IMR-90 (cell line): ENCODE data around the gene MAOA. TPM values are rescaled to one million over a fixed set of nuclear protein-coding genes. Genes with fewer than 3 reads are reported as not detected.

Experiments used
- ATAC-seq: fragments of 200-7000 bp; cut with Tn5 transposase; 2 replicates; pipeline ENCODE4 v1.9.1; 2020; ENCODE audit warnings: low read depth, mild to moderate bottlenecking, moderate library complexity
- BruUV-seq: library from RNA; stranded (reverse); fragments of 400-500 nt; replicated peaks from 2 replicates; lab custom pipeline; 2021; lab: Mats Ljungman, UMichigan
- CTCF ChIA-PET: fragments of 300-600 bp; formaldehyde crosslinking; extraction: SDS; loops from one replicate; lab custom pipeline; 2021; ENCODE audit warnings: antibody characterized with exemption; lab: Yijun Ruan, JAX
- POLR2A ChIA-PET: fragments of 300-600 bp; sonication (Branson Sonifier 250); formaldehyde crosslinking; loops from one replicate; lab custom pipeline; 2022; ENCODE audit warnings: antibody characterized with exemption; ENCODE audit not compliant: unreplicated experiment; lab: Charles Lee
- DNase-seq: peaks from one replicate; pipeline ENCODE4 v3.0.0; 2013
- H2AFZ ChIP-seq: replicated peaks from 2 replicates; pipeline ENCODE3; 2013; ENCODE audit warnings: low read length, mild to moderate bottlenecking; ENCODE audit not compliant: poor library complexity
- H2AK5ac ChIP-seq: 2 replicates; pipeline ENCODE4 v1.6.1; 2013; ENCODE audit warnings: low read depth, low read length, inconsistent platforms
- H2AK9ac ChIP-seq: replicated peaks from 2 replicates; pipeline ENCODE3; 2013; ENCODE audit warnings: mild to moderate bottlenecking, low read depth, low read length, moderate library complexity; ENCODE audit not compliant: poor library complexity
- H2BK120ac ChIP-seq: 2 replicates; pipeline ENCODE4 v1.6.1; 2013; ENCODE audit warnings: low read depth, low read length, inconsistent platforms
- H2BK15ac ChIP-seq: 3 replicates; pipeline ENCODE4 v1.6.1; 2013; ENCODE audit warnings: low read depth, low read length, inconsistent platforms
- H2BK20ac ChIP-seq: 2 replicates; pipeline ENCODE4 v1.6.1; 2013; ENCODE audit warnings: low read depth, mild to moderate bottlenecking, inconsistent platforms, low read length, moderate library complexity
- H2BK5ac ChIP-seq: 2 replicates; pipeline ENCODE4 v1.6.1; 2013; ENCODE audit warnings: mild to moderate bottlenecking, low read depth, low read length, inconsistent platforms; ENCODE audit not compliant: poor library complexity, severe bottlenecking
- H3K14ac ChIP-seq: replicated peaks from 2 replicates; pipeline ENCODE4 v1.6.1; 2013; ENCODE audit warnings: low read depth, low read length, inconsistent platforms
- H3K18ac ChIP-seq: 2 replicates; pipeline ENCODE4 v1.6.1; 2013; ENCODE audit warnings: low read depth, low read length, control low read depth
- H3K23ac ChIP-seq: 2 replicates; pipeline ENCODE4 v1.6.1; 2013; ENCODE audit warnings: low read depth, low read length, inconsistent platforms
- H3K27ac ChIP-seq: 2 replicates; pipeline ENCODE4 v1.5.1; 2013; ENCODE audit warnings: mild to moderate bottlenecking, control low read depth, low read length; ENCODE audit not compliant: insufficient read depth
- H3K27me3 ChIP-seq: 2 replicates; pipeline ENCODE4 v1.6.1; 2013; ENCODE audit warnings: low read length; ENCODE audit not compliant: control insufficient read depth, insufficient read depth
- H3K36me3 ChIP-seq: 2 replicates; pipeline ENCODE4 v1.6.1; 2013; ENCODE audit warnings: low read length, mixed read lengths; ENCODE audit not compliant: control insufficient read depth, insufficient read depth
- H3K4ac ChIP-seq: 2 replicates; pipeline ENCODE4 v1.6.1; 2013; ENCODE audit warnings: low read depth, low read length, inconsistent platforms
- H3K4me1 ChIP-seq: 2 replicates; pipeline ENCODE4 v1.6.1; 2013; ENCODE audit warnings: low read length, mixed read lengths; ENCODE audit not compliant: control insufficient read depth, insufficient read depth
- H3K4me2 ChIP-seq: 2 replicates; pipeline ENCODE4 v1.6.1; 2013; ENCODE audit warnings: low read depth, mild to moderate bottlenecking, control low read depth, low read length, moderate library complexity
- H3K4me3 ChIP-seq: 2 replicates; pipeline ENCODE4 v1.5.1; 2013; ENCODE audit warnings: low read depth, mild to moderate bottlenecking, control low read depth, low read length, moderate library complexity; ENCODE audit not compliant: insufficient read depth
- H3K56ac ChIP-seq: 2 replicates; pipeline ENCODE4 v1.6.1; 2013; ENCODE audit warnings: low read length, inconsistent platforms; ENCODE audit not compliant: insufficient read depth; ENCODE audit errors: extremely low read depth
- H3K79me1 ChIP-seq, 2 experiments: 2 replicates each; pipeline ENCODE4 v1.6.1; 2013; ENCODE audit warnings: low read length in 2 of 2, inconsistent platforms in 1 of 2, low read depth in 1 of 2
- H3K9ac ChIP-seq: 2 replicates; pipeline ENCODE4 v1.6.1; 2013; ENCODE audit warnings: low read depth, low read length, control low read depth
- H3K9me1 ChIP-seq: 2 replicates; pipeline ENCODE4 v1.6.1; 2013; ENCODE audit warnings: low read length, inconsistent platforms; ENCODE audit not compliant: insufficient read depth
- H3K9me3 ChIP-seq: 2 replicates; pipeline ENCODE4 v1.6.1; 2013; ENCODE audit warnings: low read length; ENCODE audit not compliant: control insufficient read depth, insufficient read depth
- H4K20me1 ChIP-seq: 2 replicates; pipeline ENCODE4 v1.6.1; 2013; ENCODE audit warnings: low read length, inconsistent platforms; ENCODE audit not compliant: insufficient read depth
- H4K5ac ChIP-seq: 2 replicates; pipeline ENCODE4 v1.6.1; 2013; ENCODE audit warnings: mild to moderate bottlenecking, low read depth, low read length, control low read depth
- H4K8ac ChIP-seq, 2 experiments: 2 replicates each; pipeline ENCODE4 v1.6.1; 2013; ENCODE audit warnings: low read depth in 2 of 2, low read length in 2 of 2, control low read depth in 1 of 2, inconsistent platforms in 1 of 2
- H4K91ac ChIP-seq: 2 replicates; pipeline ENCODE4 v1.6.1; 2013; ENCODE audit warnings: low read depth, low read length, inconsistent platforms; ENCODE audit not compliant: insufficient read depth
- BHLHE40 ChIP-seq: fragments of 150-350 bp; IDR thresholded peaks from 2 replicates; pipeline ENCODE4 v1.6.1; 2016; ENCODE audit warnings: mild to moderate bottlenecking, low read depth, low read length
- CEBPB ChIP-seq: IDR thresholded peaks from 2 replicates; pipeline ENCODE4 v1.6.1; 2012; ENCODE audit warnings: low read depth, low read length, improper control_type of control experiment
- CHD1 ChIP-seq: IDR thresholded peaks from 2 replicates; pipeline ENCODE4 v1.6.1; 2012; ENCODE audit warnings: low read depth, low read length, improper control_type of control experiment
- CTCF ChIP-seq: conservative IDR thresholded peaks from 2 replicates; pipeline ENCODE4 v1.5.1; 2012; ENCODE audit warnings: mild to moderate bottlenecking, low read depth, low read length, improper control_type of control experiment
- FOS ChIP-seq: fragments of 150-350 bp; IDR thresholded peaks from 2 replicates; pipeline ENCODE4 v1.6.1; 2016; ENCODE audit warnings: low read depth, low read length
- MAFK ChIP-seq: IDR thresholded peaks from 2 replicates; pipeline ENCODE4 v1.6.1; 2012; ENCODE audit warnings: low read depth, low read length, improper control_type of control experiment
- MAZ ChIP-seq: IDR thresholded peaks from 2 replicates; pipeline ENCODE4 v1.6.1; 2012; ENCODE audit warnings: low read depth, mild to moderate bottlenecking, low read length, improper control_type of control experiment, moderate library complexity, borderline replicate concordance
- MXI1 ChIP-seq: IDR thresholded peaks from 2 replicates; pipeline ENCODE4 v1.6.1; 2012; ENCODE audit warnings: low read depth, mild to moderate bottlenecking, low read length, moderate library complexity, borderline replicate concordance
- NFE2L2 ChIP-seq: fragments of 150-350 bp; IDR thresholded peaks from 2 replicates; pipeline ENCODE4 v1.6.1; 2016; ENCODE audit warnings: low read depth, mild to moderate bottlenecking, low read length
- POLR2A ChIP-seq: IDR thresholded peaks from 2 replicates; pipeline ENCODE4 v1.6.1; 2012; ENCODE audit warnings: mild to moderate bottlenecking, low read depth, low read length
- RAD21 ChIP-seq: IDR thresholded peaks from 2 replicates; pipeline ENCODE4 v1.6.1; 2012; ENCODE audit warnings: low read length, improper control_type of control experiment
- RCOR1 ChIP-seq: IDR thresholded peaks from 2 replicates; pipeline ENCODE4 v1.6.1; 2012; ENCODE audit warnings: mild to moderate bottlenecking, low read length, improper control_type of control experiment; ENCODE audit not compliant: insufficient replicate concordance
- RFX5 ChIP-seq: IDR thresholded peaks from 2 replicates; pipeline ENCODE4 v1.8.0; 2012; ENCODE audit warnings: low read depth, mild to moderate bottlenecking, low read length, moderate library complexity
- SMC3 ChIP-seq: fragments of 150-350 bp; IDR thresholded peaks from 2 replicates; pipeline ENCODE4 v1.6.1; 2016; ENCODE audit warnings: low read depth, mild to moderate bottlenecking, antibody characterized with exemption, low read length, moderate library complexity
- WGBS, 2 experiments: methylation state at CpG; one replicate each; pipeline versions ENCODE4 v1.1.5 to v1.1.7; 2013; ENCODE audit warnings: missing lambda C conversion rate in 2 of 2; ENCODE audit not compliant: insufficient read length in 1 of 2; ENCODE audit errors: extremely low coverage in 2 of 2; 5-methylcytosine and 5-hydroxymethylcytosine counted together
- dilution Hi-C: fragments of 300-500 bp; cut with HindIII; formaldehyde crosslinking; loops from one replicate; pipeline ENCODE4 v1.14.3; 2018; ENCODE audit warnings: low sequenced_read_pairs; ENCODE audit not compliant: unreplicated experiment
- in situ Hi-C: fragments of 300-500 bp; cut with MboI; formaldehyde crosslinking; loops from 3 replicates; pipeline ENCODE4 v1.14.3; 2019; ENCODE audit warnings: low sequenced_read_pairs, inconsistent platforms, mixed read lengths
- intact Hi-C: fragments of 100-400 bp; cut with micrococcal nuclease; formaldehyde crosslinking; loops from 2 replicates; pipeline ENCODE4 v1.10.0; 2022
- polyA plus RNA-seq, 3 experiments: library from polyadenylated mRNA; depleted of rRNA; stranded (reverse); fragments of >200 nt; gene quantifications; 2 replicates each; pipeline ENCODE4 v1.2.3, GENCODE V29; 2012; ENCODE audit warnings: low replicate concordance in 1 of 3
- total RNA-seq: library from RNA; depleted of rRNA; stranded (reverse); fragments of >200 nt; gene quantifications from 2 replicates; pipeline ENCODE4 v1.2.3, GENCODE V29; 2012
- TF ChIP-seq, protein P1 (sequence below): fragments of 150-350 bp; IDR thresholded peaks from 2 replicates; pipeline ENCODE4 v1.6.1; 2016; ENCODE audit warnings: low read depth, mild to moderate bottlenecking, low read length, moderate library complexity, borderline replicate concordance
- TF ChIP-seq, protein P2 (sequence below): fragments of 150-350 bp; IDR thresholded peaks from 2 replicates; pipeline ENCODE4 v1.6.1; 2017; ENCODE audit warnings: mild to moderate bottlenecking, antibody characterized with exemption, low read length, low read depth

MAOA gene
- total and polyA plus RNA-seq, 2 of the 4 experiments (the other 2 are of a cell fraction) = 0.14 to 0.36 TPM

- POLR2A ChIA-PET = no interaction called here
- TF ChIP-seq NFE2L2 = no peak
- no peak for TF ChIP-seq FOS
- no peak for TF ChIP-seq MAFK
- TF ChIP-seq RFX5 = no peak
- no peak for TF ChIP-seq SMC3
- TF ChIP-seq MAZ = no peak
- no peak for TF ChIP-seq MXI1
- no peak for TF ChIP-seq RAD21
- TF ChIP-seq, protein P1, sequence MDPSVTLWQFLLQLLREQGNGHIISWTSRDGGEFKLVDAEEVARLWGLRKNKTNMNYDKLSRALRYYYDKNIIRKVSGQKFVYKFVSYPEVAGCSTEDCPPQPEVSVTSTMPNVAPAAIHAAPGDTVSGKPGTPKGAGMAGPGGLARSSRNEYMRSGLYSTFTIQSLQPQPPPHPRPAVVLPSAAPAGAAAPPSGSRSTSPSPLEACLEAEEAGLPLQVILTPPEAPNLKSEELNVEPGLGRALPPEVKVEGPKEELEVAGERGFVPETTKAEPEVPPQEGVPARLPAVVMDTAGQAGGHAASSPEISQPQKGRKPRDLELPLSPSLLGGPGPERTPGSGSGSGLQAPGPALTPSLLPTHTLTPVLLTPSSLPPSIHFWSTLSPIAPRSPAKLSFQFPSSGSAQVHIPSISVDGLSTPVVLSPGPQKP = no peak
- no peak for TF ChIP-seq BHLHE40
- TF ChIP-seq CTCF = no peak
- TF ChIP-seq CEBPB = no peak
- TF ChIP-seq, protein P2, sequence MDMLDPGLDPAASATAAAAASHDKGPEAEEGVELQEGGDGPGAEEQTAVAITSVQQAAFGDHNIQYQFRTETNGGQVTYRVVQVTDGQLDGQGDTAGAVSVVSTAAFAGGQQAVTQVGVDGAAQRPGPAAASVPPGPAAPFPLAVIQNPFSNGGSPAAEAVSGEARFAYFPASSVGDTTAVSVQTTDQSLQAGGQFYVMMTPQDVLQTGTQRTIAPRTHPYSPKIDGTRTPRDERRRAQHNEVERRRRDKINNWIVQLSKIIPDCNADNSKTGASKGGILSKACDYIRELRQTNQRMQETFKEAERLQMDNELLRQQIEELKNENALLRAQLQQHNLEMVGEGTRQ = no peak
- TF ChIP-seq POLR2A = no peak
- no peak for TF ChIP-seq CHD1
- no peak for TF ChIP-seq RCOR1
- no peak overlapping the region for H3K27ac ChIP-seq
- no peak overlapping the region for H3K4me3 ChIP-seq
- no peaks in the 10 kb centered on the region for H3K9me1 ChIP-seq
- no peak overlapping the region for H3K23ac ChIP-seq
- H4K5ac ChIP-seq = no peak overlapping the region
- H2BK20ac ChIP-seq = no peak overlapping the region
- no peak for ATAC-seq
- H2BK15ac ChIP-seq = no peak overlapping the region
- no peaks in the 10 kb centered on the region for H3K79me1 ChIP-seq
- H3K36me3 ChIP-seq = no peaks in the 10 kb centered on the region
- peaks cover 3% of the 10 kb centered on the region; the same call in 1 of the 2 replicates for H3K27me3 ChIP-seq
- no peak overlapping the region for H2BK120ac ChIP-seq
- H2AK9ac ChIP-seq = no peak overlapping the region
- CTCF ChIA-PET = no interaction called here
- H3K4ac ChIP-seq = no peak overlapping the region
- H2AFZ ChIP-seq = no peak overlapping the region
- no peaks in the 10 kb centered on the region for H3K4me1 ChIP-seq
- intact Hi-C loops (no loop called here), in situ Hi-C loops (no loop called here), dilution Hi-C loops (no loop called here)
- H3K14ac ChIP-seq = no peak overlapping the region
- H4K91ac ChIP-seq = no peak overlapping the region
- H3K9me3 ChIP-seq = no peaks in the 10 kb centered on the region
- no TSS peak for BruUV-seq
- no peak for DNase-seq
- H4K8ac ChIP-seq = no peak overlapping the region
- no peaks in the 10 kb centered on the region for H4K20me1 ChIP-seq
- no peak overlapping the region for H3K9ac ChIP-seq
- no peak overlapping the region for H2BK5ac ChIP-seq
- no peak overlapping the region for H2AK5ac ChIP-seq
- no peak overlapping the region for H3K4me2 ChIP-seq
- no peak overlapping the region for H3K18ac ChIP-seq
- no peak overlapping the region for H3K56ac ChIP-seq
- no CpG with 5 or more reads among the region's 1 CpG for WGBS, 2 experiments
Measured at GRCh38 chrX:43734444-43734843, 78.3 kb downstream of the MAOA start.
